Measurements from ENCODE around the gene GRM5.
A peak's percentile ranks its signal among the peaks of the same experiment; 100 is the strongest.
"Not testable (repeated sequence)": the region's sequence is repeated elsewhere in the genome, so short reads cannot be mapped to it uniquely, and the experiment has no call there.

GRM5 gene

DNA sequence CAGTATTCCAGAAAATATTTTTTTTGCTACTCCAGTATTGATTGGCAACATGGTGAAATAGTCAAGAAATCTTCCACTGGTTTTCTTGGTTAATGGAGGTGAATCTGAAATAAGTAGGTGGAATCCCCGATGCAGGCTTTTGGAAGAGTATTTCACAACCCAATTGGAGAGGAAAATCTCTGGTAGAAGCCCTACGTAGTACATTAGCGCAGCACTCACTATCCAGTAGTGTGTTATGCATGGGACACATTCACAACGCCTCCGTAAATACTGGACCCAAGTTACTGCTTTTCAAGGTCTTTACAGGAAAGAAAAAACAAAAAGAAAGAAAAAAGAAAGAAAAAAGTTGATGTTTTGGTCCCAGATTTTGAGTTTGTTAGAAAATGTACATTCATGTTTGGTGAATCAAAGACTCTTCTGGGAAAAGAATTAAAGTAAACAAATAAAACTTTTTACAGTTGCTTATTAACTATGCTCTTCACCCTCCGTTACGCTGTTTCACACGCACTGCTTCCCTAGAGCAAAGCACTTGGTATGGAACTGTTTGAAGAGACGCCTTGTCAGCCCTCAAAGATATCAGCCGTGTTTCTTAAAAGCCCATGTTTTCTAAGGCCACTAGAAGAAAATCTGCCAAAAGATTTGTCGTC is 557.9 kb downstream of the GRM5 start:
- DNase-seq (ENCODE audit: low read depth in 2 of 2): no peak

GRCh38 chr11:88501541-88501940 is 564.2 kb downstream of the GRM5 start:
- no peak for DNase-seq (ENCODE audit: low read depth in 2 of 2)

DNA sequence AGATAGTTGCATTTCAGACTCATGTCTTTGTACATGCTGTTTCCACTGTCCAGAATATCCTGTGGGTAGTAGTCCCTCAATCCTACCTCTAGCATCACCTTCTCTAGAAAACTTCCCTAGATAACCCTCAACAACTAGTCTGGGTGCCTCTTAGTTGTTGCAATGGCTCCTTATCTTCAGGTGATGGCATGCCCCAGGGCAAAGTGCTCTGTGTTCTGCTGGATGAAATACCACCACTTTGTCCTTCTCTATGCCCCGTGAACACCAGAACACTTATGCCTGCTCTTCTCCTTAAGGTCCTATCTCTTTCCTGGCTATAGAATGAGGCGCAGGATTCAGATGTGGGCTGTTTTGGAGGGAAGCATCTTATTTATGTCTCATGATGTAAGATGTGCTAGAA is 569.9 kb downstream of the GRM5 start:
- DNase-seq (ENCODE audit: low read depth in 2 of 2): no peak

- no peak for DNase-seq (ENCODE audit: low read depth in 2 of 2)
Observed at GRCh38 chr11:88494848-88495247, 570.9 kb downstream of the GRM5 start.

- DNase-seq (ENCODE audit: low read depth in 2 of 2): no peak
Observed at GRCh38 chr11:88491674-88492073, 574.1 kb downstream of the GRM5 start.

GRCh38 chr11:88489030-88489429 is 576.8 kb downstream of the GRM5 start:
- DNase-seq (ENCODE audit: low read depth in 2 of 2): no peak

GRCh38 chr11:88487646-88488045 is 578.1 kb downstream of the GRM5 start:
- no peak for DNase-seq (ENCODE audit: low read depth in 2 of 2)

GRCh38 chr11:88484873-88485621 is 580.7 kb downstream of the GRM5 start:
- DNase-seq (ENCODE audit: low read depth in 2 of 2): no peak

GRCh38 chr11:88482871-88483301 is 582.9 kb downstream of the GRM5 start:
- peak in 1 of 2 experiments; percentile 26 for DNase-seq (ENCODE audit: low read depth in 2 of 2)

DNA sequence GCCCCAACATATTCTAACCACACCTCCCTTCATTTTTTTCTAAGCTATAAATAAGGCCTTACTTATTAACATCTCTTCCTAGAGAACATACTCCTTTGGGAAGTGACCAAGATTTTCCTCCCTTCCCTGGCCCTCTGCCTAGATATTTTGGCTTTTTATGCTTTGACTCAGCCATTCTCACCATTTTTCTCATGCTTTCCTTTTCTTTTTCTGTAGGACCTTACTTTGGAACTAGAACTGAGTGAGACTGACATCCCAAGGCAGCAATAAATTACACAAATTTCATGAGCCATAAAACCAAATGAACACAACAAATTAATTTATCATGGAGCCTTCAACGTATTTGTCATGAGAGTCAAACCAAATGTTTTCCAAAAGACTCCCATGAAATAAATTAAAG is 585.6 kb downstream of the GRM5 start:
- DNase-seq (ENCODE audit: low read depth in 2 of 2): peak; percentile 99

DNA sequence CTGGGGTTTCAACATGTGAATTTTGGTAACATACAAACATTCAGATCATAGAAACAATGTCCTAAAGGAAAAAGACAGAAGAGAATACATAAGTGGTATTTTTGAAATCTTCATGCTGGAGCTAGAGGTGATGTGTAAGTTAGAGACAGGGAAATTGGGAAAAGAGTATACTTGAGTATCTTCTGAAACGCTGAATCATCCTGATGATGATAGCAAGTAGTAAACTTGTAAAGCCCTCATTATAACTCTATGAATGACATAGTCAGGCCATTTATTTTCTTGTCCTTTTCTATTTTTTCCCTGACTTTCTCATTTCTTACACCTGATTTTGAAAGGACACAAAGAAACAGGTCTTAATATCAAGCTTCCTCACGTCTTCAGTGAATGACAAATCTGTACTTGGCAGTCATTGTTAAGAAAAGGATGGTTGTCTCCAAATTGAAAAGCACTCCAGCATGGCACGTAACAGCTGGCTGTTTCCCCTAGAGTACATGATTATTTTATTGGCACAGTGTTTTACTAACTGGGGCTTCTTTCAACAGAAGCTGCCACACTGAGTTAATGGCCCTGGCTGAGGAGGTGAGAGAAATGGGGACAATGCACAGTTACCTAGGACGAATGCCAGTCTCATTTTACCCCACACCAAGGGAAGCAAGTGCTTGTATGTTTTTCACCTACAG is 587.5 kb downstream of the GRM5 start:
- no peak for DNase-seq (ENCODE audit: low read depth in 2 of 2)

- DNase-seq (ENCODE audit: low read depth in 2 of 2): peak in 1 of 2 experiments; percentile 48
Observed at GRCh38 chr11:88475991-88476418, 589.8 kb downstream of the GRM5 start.

- no peak for DNase-seq (ENCODE audit: low read depth in 2 of 2)
Observed at GRCh38 chr11:88474655-88475054, 591.1 kb downstream of the GRM5 start.

DNA sequence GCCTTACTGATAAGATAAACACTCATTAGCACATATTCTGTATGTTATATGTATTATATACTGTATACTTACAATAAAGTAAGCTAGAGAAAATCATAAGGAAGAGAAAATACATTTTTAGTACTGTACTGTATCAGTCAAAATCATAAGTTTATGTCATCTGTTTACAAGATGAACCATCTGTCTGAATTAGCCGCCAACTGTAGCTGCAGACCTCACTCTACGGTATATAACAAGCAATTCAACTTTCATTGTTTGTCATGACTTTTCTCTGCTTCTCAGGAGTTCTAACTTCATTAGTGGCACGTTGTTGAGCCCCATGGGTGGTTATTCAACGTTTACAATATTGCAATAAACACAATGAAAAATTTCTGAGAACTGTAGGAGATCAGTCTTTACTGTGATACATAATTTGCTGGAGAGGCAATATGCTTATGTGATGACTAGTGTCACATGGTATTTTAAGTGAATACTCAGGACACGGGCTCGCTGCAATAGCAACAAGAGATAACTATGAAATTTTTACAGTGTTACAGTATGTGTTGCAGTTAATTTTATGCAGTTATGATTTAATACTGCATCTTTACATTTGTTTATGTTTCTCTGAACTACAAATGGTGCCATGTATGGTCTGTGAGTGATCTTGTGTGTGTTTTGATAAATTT is 596.1 kb downstream of the GRM5 start:
- no peak for DNase-seq (ENCODE audit: low read depth in 2 of 2)

DNA sequence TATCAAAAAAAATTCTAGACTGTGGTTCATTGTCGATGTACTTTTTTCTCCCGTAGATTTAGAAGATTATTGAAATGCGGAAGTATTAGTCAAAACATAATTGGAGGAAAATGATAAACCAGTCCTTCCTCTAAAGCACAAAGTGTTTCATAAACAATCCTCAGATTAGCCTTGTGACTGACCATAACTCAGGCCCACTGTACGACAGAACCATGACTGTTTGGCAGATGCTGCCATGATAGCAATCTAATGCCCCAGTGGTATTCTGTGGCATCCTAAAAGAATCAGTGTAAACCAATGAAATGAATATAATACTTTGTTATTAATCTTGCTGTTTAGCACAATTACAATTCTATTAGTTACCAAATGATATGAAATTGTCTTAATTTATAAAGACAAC is 601.3 kb downstream of the GRM5 start:
- no peak for DNase-seq (ENCODE audit: low read depth in 2 of 2)

- not testable (repeated sequence) for DNase-seq (ENCODE audit: low read depth in 2 of 2)
Observed at GRCh38 chr11:88463301-88463700, 602.5 kb downstream of the GRM5 start.

GRCh38 chr11:88458047-88458446 is 607.7 kb downstream of the GRM5 start:
- DNase-seq (ENCODE audit: low read depth in 2 of 2): not testable (repeated sequence)

DNA sequence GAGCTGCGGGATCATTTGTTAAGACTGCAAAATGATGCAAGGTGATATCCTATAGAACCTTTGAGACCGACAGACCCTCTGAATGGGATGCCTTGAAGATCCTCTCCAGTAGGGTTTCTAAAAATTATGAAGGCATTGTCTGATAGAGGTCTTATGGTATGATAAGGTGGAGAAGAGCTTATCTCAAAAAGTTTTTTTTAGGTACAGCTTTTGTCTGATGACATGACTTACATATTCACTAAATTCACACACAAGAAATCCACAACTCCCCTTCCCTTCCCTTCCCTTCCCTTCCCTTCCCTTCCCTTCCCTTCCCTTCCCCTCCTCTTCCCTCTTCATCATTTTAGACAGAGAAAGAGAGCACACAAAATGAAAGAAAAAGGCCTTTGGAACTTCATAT is 609.8 kb downstream of the GRM5 start:
- DNase-seq (ENCODE audit: low read depth in 2 of 2): no peak

DNA sequence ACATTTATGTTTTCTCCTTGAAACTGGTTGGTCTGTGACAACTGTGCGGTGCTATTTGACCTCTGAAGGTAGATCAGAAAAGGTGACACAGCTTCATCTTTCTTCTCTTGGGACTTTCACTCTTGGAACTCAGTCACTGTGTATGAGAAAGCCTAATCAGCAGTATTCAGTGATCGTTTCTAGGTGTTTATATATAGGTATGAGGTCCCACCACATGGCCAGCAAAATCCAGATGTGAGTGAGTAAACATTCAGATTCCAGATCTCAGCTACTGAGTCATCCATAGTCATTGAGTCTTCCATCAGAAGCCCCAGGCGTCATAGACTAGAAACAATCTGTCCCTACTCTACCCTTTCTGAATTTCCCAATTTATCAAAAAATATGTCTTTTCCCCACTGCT is 610.9 kb downstream of the GRM5 start:
- DNase-seq (ENCODE audit: low read depth in 2 of 2): no peak
